Colon (tissue), 2 donors: ENCODE measurements around the gene PLD3.
"Not testable (repeated sequence)": the region's sequence is repeated elsewhere in the genome, so short reads cannot be mapped to it uniquely, and the experiment has no call there.

ENCODE experiments used
- FAIRE-seq: peaks from 2 replicates; lab custom pipeline; 2012; peaks lifted over from hg19 to GRCh38; lab: Jason Lieb, UNC
- donor health status: control.
- donor health status: control.

PLD3 gene

DNA sequence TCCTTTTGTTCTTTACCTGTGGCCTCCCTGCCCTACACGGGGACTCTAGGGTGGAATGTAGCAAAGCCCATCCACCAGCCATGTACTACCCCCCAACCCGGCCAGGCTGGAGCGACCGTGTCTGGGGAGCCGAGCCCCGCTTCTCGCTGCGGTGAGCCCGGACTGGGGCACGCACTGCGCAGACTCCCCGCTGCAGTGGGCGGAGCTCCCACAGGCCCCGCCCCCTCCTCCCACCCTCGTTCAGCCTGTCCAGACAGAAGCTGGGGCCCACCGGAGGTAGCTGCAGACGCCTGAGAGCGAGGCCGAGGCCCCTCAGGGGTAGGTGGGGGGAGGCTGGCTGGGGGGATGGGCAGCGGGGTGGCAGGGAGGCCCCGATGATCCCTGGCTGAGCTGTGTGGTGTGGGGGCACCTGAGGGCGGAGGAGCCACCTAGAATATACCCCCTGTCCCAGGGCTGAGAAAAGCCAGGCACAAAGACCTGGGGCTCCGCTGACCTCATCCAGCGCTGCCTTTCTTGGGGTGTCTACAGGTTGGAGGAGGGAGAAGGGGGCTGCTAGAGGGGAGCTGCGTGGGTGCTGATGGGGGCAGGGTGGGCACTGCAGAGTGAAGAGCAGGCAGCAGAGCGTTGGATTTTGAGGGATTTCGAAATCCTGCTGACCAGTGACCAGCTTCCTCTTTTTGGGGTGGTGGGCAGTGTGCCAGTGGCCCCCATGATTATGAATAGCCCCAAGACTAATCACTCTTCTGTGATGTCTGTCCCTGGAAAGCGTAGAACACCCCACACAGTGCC, 17.3 kb downstream of the PLD3 start:
- FAIRE-seq, result no peak

DNA sequence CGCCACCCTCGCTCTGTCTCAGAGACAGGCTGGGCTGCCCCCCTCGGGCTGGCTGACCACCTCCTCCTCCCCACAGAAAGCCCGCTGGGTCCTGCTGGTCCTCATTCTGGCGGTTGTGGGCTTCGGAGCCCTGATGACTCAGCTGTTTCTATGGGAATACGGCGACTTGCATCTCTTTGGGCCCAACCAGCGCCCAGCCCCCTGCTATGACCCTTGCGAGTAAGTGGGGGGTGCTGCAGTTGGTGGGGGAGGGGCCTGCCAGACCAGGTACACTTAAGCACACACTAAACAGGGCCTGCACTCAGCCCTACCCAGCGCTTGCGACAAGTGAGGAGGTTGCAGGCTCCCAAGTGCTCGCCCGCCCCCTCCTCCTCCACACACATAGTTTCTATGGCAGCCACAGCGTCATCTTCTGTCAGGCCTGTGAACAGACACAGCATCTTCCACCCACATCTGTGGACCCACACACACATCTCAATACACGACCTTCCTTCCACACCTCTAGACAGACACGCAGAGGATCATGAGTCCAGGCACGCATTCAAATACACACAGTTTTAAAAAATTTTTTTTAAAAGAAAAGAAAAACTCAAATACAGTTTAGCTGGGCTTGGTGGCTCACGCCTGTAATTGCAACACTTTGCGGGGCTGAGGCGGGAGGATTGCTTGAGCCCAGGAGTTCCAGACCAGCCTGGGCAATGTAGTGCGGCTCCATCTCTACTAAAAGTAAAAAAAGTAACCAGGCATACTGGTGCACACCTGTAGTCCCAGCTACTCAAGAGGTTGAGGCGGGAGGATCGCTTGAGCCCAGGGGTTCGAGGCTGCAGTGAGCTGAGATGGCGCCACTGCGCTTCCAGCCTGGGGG, 18.4 kb downstream of the PLD3 start:
- FAIRE-seq, result no peak

DNA sequence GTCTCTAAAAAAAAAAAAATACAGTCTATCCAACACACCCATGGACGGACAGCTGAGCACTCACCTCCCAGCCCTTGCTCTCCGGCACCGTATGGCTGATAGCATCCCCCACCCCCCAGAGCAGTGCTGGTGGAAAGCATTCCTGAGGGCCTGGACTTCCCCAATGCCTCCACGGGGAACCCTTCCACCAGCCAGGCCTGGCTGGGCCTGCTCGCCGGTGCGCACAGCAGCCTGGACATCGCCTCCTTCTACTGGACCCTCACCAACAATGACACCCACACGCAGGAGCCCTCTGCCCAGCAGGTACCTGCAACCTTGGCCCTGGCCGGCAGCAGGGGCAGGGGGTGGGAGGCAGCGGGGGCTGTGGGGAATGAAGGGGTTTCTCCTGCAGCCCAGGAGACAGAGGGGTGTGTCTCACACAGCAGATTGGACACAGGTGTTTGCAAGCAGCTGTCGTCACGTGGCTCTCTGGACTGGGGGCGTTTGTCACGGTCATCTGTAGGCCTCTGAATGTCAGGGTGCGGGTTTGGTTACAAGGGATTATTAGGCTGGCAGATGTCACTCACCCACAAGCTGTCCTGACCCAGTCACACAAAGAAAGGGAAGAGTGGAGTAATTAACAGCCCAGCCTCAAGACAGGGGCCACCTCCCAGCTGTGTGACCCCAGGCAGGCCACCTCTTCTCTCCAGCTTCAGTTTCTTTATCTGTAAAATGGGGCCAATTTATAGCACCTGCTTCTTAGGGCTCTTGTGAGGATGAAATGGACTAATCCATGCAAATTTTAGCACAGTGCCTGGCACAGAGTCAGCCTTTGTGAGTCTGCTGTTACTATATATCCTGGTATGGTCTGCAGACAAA, 19.3 kb downstream of the PLD3 start:
- no peak for FAIRE-seq

DNA sequence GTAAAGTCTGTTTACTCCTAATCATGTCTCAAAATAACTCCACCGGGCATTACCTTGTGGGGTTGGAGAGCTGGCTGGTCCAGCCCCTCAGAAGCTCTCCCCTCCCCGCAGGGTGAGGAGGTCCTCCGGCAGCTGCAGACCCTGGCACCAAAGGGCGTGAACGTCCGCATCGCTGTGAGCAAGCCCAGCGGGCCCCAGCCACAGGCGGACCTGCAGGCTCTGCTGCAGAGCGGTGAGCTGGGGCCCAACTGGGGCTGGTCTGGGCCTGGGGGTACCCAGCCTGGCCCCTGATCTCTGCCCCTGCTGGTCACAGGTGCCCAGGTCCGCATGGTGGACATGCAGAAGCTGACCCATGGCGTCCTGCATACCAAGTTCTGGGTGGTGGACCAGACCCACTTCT, 21.3 kb downstream of the PLD3 start:
- no peak for FAIRE-seq

DNA sequence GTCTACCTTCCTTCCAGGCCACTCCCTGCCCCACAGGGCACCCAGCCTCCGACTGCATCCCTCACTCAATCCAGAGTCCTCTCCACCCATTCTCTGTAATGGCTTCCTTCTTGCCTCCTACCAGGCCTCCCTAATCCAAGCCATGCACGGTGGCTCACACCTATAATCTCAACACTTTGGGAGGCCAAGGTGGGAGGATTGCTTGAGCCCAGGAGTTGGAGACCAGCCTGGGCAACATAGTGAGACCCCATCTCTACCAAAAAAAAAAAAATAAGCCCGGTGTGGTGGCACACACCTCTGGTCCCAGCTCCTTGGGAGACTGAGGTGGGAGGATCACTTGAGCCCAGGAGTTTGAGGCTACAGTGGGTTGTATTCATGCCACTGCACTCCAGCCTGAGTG, 21.8 kb downstream of the PLD3 start:
- FAIRE-seq, result not testable (repeated sequence)

DNA sequence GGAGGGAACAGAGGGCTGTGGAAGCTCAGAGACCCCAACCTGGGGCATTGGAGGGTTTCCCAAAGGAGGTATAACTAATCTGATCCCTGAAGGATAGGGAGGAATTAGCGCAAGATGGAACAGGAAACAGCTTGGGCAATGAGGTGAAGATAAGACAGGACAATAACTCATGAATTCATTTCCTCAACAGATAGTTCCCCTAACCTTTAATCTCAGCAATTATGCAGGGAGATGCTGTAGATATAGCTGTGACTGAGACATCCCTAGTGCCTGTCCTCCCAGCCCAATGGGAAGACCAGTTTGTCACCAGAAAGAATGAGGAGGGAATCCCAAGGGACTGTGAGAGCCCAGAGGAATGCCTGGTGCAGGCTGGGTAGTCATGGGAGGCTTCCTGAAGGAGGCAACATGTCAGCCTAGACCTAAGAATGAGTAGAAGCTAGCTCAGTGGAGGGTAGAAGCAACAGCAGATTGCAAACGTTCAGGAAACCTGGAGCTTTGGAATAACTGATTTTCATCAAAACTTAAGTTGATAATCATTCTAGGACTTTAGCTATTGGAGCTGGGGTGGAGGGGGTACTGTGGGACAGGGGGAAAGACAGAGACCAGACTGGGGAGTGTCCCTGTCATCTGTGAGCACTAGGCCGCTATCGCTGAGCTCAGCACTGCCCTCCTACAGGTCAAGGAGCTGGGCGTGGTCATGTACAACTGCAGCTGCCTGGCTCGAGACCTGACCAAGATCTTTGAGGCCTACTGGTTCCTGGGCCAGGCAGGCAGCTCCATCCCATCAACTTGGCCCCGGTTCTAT, 22.7 kb downstream of the PLD3 start:
- FAIRE-seq, result no peak

DNA sequence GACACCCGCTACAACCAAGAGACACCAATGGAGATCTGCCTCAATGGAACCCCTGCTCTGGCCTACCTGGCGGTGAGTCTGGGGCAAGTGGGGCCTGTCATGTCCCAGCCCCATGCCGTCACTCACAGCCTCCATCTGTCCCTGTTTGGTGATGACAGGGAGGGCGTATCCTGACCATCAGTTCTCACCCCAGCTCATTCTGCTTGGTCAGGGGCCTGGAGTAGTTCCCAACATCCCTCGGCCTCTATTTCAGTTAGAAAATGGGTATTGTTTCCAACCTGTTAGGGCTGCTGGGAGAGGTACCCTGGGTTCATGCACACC, 23.3 kb downstream of the PLD3 start:
- no peak for FAIRE-seq

DNA sequence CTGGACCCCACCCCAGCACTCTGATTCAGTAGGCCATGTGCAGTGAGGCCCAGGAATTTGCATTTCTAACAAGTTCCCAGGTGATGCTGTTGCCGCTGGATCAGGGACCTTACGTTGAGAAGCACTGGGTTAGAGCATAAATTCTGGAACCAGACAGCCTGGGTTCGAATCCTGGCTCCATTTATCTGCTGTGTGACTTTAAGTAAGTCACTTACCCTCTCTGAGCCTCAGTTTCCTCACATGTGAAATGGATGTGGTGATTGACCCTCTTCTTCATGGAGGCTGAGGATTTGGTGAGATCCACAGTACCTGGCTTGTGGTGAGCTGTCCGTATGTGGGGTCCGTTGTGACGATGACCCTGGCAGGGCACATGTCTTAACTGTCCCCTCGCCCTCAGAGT, 25.6 kb downstream of the PLD3 start:
- FAIRE-seq, result no peak

DNA sequence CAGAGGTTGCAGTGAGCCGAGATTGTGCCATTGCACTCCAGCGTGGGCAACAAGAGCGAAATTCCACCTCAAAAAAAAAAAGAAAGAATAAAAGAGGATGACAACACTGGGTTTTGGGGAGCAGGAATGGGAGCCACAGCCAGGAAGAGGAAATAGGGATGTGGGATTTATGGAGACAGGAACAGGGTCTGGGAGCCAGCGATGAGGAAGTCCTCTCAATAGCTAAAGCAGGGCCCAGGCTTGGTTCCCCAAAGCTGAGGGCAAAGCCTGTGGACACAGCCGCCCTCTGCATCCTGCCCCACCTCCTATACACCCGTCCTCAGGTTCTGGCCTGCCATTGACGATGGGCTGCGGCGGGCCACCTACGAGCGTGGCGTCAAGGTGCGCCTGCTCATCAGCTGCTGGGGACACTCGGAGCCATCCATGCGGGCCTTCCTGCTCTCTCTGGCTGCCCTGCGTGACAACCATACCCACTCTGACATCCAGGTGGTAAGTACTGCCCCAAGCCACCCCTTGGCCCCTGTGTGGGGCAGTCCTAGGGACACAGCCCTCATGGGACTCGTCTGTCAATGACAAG, 27.9 kb downstream of the PLD3 start:
- no peak for FAIRE-seq

DNA sequence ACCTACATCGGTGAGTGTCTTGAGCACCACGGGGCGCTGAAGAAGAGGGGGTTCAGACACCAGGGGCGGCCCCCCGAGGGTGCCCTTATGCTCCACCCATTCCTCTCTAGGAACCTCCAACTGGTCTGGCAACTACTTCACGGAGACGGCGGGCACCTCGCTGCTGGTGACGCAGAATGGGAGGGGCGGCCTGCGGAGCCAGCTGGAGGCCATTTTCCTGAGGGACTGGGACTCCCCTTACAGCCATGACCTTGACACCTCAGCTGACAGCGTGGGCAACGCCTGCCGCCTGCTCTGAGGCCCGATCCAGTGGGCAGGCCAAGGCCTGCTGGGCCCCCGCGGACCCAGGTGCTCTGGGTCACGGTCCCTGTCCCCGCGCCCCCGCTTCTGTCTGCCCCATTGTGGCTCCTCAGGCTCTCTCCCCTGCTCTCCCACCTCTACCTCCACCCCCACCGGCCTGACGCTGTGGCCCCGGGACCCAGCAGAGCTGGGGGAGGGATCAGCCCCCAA, 29.4 kb downstream of the PLD3 start:
- no peak for FAIRE-seq

DNA sequence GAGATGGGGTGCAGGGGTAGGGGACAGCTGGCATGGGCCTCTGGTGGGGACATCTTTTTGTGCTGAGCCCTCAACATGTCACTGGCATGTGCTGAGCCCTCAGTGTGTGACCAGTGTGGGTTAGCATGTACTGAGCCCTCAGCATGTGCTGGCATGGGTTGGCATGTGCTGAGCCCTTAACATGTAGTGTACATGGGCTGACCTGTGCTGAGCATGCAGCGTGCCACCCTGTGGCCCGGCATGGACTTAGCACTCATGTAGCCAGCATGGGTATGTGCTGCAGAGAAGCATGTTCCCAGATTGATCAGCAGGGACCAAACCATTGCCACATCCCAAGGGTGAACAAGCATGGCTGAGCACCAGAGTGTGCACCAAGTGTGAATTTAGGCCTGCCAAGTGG, 30.0 kb downstream of the PLD3 start:
- FAIRE-seq, result no peak

DNA sequence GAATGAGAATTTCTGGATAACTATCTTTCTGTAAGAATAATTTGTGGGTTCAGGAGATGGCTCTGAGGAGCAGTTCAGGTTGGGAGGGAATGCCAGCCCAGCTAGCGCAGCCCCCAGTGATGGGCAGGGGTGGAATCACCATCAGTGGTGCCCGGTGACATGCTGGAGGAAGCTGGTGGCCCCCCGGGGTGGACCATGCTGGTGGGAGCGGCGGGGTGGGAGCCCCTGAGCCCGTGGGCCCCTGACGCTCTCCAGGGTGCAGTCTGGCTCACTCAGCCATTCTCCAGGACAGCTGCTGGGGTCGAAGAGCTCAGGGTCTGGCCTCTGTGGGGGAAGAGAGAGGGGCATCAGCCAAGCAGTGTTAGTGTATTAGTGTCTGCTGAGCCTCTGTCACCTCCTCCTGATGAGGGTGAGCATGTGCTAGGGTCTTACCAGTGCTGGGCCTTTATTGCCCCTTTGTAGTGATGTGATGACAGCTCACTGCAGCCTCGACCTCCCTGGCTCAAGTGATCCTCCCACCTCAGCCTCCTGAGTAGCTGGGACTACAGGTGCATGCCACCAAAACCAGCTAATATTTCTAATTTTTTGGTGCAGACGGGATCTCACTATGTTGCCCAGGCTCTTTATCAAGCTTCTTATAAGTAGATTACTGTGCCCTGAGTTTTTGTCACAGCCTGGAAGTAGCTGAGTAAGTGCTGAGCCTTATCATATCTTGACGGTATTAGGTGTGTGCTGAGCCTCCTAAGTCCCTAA, 31.1 kb downstream of the PLD3 start:
- no peak for FAIRE-seq

DNA sequence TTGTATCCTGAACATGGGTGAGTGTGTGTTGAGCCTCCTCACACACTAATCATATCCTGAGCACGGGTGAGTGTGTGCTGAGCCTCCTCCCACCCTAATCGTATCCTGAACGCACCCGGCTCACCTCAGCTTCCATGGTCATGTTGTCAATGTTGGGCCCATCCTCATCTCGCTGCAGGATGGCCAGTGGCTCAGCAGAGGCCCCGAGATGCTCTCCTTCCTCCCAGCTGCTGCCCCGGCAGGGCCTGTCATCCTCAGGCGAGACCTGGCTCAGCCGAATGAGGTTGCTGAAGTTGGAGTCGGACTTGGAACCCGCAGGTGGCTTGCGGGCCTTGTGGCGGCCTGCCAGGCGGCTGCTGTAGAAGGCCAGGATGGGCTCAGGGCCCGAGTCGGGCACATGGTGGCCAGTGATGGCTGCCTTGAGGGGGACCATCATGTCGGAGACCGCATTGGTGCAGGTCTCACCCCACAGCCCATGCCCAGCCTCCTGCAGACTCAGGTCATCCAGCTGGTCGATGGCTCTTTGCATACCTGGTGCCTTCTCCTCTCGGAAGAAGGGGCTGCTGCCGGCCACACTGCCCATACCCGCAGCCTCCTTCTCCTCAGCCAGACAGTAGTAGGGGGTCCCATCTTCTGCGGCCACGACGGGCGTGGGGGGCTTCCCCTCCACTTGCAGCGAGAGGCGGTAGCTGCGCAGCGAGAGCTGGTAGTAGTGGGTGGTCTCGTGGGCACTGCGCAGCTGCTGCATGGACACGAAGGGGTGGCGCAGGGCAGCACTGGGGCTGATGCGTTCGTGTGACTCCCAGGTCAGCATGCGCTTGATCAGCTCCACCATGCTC, 31.9 kb downstream of the PLD3 start:
- no peak for FAIRE-seq

DNA sequence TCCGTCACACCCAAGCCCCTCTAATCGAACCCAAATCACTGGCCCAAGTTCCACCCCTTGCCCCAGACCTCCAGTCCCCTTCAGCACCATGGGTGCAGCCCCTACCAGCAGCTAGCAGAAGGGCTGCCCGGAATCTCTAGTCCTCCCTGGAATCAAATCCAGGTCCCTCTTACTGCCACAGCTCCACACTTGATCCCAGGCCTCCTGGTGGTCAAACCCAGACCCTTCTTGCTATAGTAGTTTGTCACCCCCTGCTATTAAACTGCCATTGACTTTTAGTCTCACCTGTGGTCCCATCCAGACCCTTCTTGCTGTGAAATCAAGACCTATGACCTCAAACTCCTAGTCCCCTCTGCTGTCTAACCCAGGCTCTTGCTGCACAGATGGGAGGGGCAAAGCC, 32.8 kb downstream of the PLD3 start:
- no peak for FAIRE-seq

DNA sequence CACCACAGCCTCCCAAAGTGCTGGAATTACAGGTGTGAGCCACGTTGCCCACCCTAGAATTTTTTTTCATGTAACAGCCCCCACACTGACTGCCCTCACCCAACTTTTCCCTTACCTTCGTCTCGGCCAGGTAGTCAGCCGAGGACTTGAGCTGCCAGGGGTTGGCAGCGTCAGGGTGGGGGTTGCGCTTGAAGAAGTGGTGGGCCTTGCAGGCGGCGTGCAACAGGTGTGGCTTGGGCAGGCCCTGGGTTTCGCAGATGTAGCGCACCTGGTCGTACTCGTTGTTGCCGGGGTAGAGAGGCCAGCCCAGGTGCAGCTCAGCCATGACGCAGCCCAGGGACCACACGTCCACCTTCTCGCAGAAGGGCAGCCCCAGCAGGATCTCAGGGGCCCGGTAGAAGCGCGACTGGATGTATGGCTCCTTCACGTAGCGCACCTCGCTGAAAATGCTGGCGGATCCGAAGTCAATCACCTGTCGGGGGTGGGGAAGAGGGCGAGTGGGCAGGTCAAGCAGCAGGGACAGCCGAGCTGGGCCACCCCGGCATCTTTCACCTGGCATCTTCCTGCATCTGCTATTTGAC, 35.3 kb downstream of the PLD3 start:
- no peak for FAIRE-seq

DNA sequence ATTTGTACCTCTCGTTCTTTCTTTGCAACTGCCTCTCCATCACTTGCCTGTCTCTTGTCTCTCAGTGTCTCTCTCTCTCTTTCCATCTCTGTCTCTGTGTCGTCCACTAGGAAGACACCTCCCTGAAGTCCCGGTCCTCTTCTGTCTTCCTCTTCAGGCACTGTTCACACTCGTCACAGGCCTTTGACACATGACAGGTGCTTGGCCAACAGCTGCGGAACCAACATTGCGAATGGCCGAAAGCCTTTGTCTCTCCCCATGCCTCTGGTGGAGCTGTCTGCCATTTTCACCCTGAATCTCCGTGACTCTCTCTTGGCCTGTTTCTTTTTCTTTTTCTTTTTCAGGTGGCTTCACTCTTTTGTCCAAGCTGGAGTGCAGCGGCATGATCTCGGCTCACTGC, 38.7 kb downstream of the PLD3 start:
- FAIRE-seq, result no peak

DNA sequence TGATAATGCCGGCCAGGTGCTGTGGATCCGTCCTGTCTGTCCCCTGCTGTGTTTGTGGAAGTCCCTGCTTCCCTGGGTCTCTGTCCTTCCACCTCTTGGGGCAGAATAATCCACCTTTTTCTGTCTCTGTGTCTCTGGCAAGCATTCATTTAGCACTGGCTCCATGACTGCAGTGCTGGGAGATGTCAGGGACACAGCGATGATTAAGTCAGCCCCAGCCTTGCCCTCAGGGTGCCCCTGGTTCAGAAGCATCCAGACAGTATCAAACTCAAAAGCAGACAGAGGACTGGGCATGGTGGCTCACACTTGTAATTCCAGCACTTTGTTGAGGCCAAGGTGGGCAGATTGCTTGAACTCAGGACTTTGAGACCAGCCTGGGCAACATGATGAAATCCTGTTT, 40.0 kb downstream of the PLD3 start:
- FAIRE-seq, result no peak

DNA sequence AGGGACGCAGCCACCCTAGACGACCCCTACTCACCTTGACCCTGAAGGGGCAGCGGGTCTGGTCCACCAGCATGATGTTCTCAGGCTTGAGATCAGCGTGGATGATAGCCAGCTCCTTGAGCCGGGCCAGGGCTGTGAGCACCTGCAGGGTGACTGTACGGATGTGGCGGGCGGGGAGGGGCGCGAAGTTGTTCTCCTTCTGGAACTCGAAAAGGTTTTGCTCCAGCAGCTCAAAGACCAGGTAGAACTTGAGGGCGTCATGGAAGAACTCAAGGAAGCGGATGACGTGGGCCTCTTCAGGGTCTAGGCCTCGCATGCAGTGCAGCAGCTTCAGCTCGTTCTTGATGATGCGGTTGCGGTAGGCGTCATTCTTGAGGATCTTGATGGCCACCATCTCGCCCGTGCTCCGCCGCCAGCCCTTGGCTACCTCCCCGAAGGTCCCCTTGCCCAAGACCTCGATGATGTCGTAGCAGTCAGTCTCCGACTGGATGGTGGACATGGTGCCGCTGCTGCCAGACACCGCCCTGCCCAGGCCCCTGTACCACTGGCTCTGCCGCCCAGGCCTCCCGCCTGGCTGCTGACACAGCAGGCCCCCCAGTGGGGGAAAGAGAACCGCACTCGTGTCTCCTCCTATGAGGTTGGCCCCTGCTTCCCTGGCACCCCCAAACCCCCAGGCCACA, 41.0 kb downstream of the PLD3 start:
- FAIRE-seq, result no peak
